H1 (cell line): ENCODE measurements around the gene KRTAP10-2. TPM values are rescaled to one million over a fixed set of nuclear protein-coding genes. Genes with fewer than 3 reads are reported as not detected.

Source experiments
- JUN ChIP-seq: IDR thresholded peaks from 2 replicates; pipeline ENCODE4 v1.6.1; 2011; ENCODE audit warnings: low read depth, mild to moderate bottlenecking, improper control_type of control experiment, low read length
- polyA plus RNA-seq, 7 experiments: library from polyadenylated mRNA; depleted of rRNA in 3 of 7; stranded (reverse) in 5 of 7; unstranded in 2 of 7; fragments of >200 nt in 5 of 7; fragments of 200-250 nt in 2 of 7; gene quantifications; 1 replicate in 5 of 7; 2 replicates in 1 of 7; 4 replicates in 1 of 7; pipeline versions ENCODE4 v1.2.1 to v1.2.3, GENCODE V29; 2011 to 2013; ENCODE audit warnings: missing spikeins in 2 of 7, mixed read lengths in 2 of 7
- total RNA-seq: library from RNA; stranded (reverse); fragmentation: NEBNext Ultra II Directional; extraction: Animal tissue kit (Norgen Biotek cat#: 25700); gene quantifications from 2 replicates; pipeline ENCODE4 v1.2.1, GENCODE V29; 2021

The KRTAP10-2 gene
- total and polyA plus RNA-seq, 2 of the 8 experiments (the other 6 are each of a cell fraction or from before 2014, with no cell fraction given), result 0.11 TPM; not detected in 1

- no peak for TF ChIP-seq JUN
Observed at GRCh38 chr21:44527156-44527982, 23.9 kb downstream of the KRTAP10-2 start (continued).
